GM10847 (cell line): ENCODE data around the gene OTUD7B.

Experiments
- POLR2A ChIP-seq: IDR thresholded peaks from 2 replicates; pipeline ENCODE4 v1.6.1; 2011; ENCODE audit not compliant: insufficient read length; ENCODE audit errors: extremely low read depth

OTUD7B gene

DNA sequence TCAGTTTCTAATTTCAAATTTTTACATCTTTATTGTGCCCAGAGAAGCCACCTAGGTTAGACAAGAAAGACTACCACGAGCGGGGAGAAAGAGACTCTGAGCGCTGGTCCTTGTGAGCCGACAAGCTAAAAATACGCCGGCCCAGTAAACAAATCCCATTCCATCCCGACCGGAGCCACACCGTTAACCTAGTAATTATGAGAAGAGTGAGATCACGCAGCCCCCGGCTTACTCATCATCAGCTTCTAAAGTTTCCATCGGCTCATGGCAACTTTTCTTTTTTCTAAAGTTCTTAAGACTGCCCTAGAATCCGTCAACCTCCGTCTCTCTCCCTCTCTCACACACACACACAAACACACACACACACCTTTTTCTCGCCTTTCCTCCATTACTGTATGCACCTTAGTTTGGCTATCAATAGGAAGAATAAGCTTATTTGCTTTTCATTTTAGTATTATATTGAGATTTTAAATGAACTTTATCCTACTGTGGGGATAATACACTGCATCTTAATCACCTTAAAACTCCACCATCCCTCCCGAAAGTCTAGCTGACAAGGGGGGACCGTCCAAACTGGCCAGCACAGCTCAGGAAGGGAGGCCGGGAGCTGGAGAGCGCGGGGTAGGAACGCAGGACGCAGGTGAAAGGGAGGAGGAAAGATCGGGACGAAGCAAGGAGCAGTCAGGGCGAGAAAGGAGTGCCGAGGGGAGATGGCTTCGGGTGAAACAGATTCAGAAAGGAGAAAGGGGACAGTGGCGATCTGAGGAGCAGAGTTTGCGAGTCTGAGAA is 728 bp downstream of the OTUD7B start:
- no peak for TF ChIP-seq POLR2A

DNA sequence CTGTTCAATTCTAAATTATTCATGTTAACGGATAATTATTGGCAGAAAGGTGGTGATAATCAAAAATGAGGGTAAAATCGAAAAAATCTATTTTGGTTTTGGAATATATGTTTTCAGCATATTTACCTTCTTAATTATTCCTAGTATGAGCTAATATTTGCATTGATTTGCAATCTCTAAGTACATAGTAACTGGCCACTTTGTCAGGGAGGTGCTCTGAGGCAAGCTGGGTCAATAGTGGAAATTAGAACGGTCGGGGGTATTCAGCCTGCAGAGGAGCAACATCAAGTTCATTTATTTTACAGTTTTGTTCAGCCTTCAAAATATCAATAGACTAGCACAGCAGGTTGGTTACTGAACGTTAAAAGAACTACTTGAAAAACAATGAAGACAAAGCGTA is 1.8 kb downstream of the OTUD7B start:
- TF ChIP-seq POLR2A, result no peak

DNA sequence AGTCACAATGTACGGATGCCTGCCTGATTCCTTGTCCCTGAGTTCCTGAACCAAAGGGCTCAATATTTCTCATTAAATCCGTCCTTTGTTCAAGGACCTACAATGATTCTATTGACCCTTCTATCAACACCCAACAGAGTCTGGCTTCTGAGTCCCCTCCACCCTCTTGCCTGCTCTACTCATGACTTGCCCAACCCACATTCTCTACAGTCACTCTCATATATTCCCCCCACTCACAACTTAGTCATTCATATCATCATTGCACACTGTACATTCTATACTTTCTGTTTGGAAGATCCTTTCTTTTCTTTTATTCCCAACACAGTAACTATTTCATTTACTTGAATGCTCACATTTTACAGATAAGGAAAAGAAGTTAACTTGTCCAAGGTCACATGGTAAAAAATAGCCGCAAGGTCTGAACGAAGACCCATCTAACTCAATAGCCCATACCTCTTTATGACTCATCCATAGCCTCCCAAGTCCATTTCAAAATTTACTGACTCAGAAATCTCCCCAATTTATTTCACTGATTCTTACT is 3.6 kb downstream of the OTUD7B start:
- no peak for TF ChIP-seq POLR2A

DNA sequence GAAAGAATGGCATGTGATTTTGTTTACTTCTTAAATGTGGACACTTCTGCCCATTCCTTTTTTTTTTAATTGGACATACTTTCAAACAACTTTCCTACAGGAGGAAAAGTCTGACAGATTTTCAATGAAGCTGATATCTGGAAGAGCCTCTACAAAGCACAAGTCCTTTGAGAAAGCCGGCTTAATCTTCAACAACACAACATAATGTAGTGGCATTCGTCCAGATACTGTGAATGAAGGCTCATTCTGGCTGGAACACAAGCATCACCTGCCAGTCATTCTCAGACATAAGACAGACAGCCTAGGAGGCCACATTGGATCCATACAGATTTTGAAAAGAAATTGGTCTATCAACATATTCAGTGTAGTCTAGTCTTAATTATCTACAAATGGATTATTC is 4.9 kb downstream of the OTUD7B start:
- no peak for TF ChIP-seq POLR2A

DNA sequence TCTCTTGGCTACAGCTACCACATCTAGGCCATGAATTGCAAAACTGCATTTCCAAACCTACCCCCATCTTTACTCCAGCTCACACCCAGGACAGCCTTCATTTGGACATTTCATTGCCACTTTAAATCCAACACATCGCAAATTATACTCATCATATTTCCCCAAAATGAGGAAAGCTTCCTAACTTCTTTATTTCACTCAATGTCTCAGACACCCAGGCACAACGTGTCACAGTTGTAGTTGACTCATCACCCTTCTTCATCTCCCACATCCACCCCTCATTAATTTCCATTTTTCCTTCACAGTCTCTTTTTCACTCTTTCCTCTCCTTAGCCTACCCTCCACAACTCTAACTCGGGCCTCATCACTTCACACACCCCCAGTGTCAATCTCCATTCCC is 6.7 kb downstream of the OTUD7B start:
- TF ChIP-seq POLR2A, result no peak

DNA sequence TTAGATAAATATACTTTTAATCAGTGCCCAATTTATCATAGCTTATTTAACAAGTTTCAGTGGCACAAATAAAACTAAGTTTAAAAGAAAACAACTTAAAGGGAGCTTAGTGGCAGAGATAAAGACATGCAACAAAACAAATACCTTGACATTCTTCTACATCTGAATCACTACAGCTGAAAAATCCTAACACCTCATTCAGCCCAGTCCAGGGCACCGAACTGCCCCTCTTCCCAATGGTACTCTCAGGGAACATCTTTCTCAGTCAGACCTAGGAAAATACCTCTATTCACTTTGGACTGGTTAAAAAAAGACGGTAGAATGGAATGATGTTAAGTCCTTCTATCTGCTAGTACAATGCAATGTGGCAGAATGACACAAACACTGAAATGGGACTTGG is 8.3 kb downstream of the OTUD7B start:
- TF ChIP-seq POLR2A, result no peak

DNA sequence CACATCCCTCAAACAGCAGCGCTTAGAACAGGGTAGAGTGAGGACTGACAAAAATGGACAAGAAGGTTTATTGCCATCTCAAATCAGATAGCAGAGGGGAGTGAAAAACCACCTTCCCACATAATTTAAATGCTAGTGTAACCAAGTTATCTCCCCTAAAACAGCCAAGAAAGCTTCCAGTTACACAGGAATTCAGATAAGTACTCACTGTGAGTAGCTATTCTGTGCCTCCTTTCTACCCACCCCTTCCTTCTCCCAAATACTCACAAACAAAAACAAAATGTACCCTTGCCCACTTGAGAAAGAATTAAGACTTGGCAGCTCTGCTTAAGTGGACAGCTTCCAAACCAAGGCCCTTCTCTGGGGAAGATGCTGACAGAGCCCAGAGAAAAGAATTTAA is 9.1 kb downstream of the OTUD7B start:
- no peak for TF ChIP-seq POLR2A

DNA sequence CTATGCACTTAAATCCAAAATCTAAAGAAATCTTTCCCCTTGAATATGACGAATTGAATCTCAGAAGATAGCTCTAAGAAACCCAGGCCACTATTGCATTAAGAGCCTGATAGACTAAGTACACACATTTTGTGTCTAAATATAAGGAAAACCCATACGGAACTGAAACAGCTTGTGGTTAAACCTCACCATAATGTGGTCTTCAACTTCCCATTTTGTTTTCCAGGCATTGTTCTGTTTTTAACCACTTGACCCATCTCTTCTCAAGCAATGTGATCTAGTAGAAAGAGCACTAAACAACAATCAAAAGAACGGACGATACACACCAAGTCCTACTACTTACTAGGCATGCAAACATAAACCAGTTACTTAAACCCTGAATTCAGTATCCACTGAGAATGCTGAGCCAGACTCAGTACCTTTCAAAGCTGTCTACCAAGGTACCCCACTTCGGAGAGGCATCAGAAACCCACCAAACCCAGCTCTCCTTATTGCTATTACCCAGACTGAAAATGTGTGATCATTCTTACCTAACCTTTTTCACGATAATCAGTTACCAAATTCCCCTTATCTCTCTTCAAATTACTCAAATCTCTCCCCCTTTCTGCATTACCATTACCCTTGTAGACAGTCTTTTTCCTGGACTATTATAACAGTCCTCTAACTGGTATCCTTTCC is 12.8 kb downstream of the OTUD7B start:
- no peak for TF ChIP-seq POLR2A

DNA sequence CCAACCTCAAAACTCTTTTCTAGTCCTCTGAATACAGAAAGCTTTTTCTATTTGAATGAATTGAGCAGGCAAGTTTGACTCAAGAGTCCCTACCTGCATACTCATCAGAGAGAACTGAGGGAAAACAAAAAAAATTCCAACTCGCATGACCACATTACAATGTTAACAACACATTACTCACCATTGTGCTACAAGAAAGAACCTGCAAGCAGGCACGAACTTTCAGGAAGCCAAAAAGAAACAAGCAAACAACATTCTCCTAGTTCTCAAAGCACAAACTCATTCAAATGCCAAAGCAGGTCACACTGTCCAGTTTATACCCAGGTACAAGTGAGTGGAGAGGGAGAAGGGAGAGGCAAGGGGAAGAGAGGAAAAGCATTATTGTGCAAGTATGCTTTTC is 14.6 kb downstream of the OTUD7B start:
- no peak for TF ChIP-seq POLR2A

DNA sequence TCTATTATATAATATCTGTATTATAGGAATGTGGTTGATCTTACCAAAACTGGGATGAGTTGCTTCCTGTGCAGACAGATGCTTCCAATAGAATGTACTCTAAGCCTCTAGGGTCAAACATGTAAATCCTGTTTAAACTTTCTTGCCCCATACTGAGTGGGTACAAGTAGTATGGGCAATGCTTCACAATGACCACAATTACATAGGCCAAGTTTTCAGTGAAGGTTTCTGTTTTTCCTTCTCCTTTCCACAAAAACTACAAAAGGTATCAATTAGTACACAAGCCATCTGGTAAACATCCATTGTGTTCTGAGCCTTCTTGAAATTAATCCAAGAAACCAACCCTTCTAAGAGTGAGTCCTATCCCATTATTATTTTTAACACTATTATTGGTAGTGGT is 16.8 kb downstream of the OTUD7B start:
- TF ChIP-seq POLR2A, result no peak

DNA sequence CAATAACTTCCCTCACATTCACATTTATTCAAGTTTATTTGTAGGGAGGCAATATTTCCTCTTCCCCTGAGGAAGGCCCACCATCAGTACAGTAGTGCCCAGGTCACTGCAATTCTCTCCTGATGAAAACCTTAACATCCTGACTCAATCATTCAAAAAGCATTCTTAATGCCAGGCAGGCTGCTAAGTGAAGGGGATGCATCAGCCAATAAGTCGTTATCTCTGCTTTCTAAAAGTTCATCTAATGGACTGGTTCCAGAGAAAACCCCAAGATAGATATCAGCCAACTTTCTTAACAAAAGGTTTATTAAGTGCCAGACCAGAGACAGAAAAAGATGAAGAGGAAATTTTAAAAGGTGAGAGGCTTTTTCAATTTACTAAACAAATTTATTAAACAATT is 17.3 kb downstream of the OTUD7B start:
- no peak for TF ChIP-seq POLR2A

DNA sequence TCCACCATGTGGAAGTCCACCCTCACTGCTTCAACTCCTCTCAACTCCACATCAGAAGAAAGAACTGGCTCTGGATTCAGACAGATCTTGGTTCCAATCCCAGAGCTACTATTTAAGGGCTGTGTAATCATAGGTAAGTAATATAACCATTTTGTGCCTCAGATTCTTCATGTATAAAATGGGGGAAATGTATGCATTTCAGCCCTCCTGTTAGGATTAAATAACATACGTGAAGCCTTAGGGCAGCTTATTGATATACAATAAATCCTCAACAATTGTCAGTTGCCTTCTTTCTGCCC is 23.3 kb downstream of the OTUD7B start:
- TF ChIP-seq POLR2A, result no peak

DNA sequence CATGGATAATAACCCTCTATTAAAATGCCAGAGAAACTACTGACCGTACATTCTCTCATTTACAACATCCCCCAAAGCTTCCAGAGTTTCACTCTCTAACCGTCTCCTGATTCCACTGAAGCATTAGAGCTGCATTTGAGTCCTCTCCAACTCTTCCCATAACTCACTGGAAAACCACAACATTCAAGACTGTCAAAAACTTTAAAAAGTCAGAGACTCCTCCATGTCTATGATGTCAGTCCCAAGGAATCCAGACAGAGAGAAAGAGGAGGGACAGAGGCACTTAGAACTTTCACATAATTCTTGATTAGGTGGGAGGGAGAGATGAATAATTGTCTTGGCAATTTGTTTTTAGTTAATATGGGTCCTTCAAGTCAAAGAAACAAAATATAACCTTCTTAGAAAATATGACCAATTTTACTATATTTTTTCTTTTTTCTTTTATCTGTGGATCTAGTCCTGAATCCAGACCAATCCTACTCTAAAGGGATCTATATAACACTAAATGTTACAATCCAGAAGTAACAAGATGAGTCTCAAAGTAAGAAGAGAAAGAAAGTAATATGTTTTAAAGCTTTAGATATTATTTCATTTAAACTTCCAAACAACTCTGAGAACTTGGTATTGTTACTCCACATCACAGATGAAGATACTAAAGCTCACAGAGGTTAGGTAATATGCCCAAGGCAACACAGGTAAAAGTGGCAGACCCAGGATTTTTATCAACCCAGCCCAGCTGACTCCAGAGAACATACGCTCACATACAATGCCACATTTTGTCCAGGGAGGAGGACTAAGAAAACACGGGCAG is 23.8 kb downstream of the OTUD7B start:
- TF ChIP-seq POLR2A, result no peak

DNA sequence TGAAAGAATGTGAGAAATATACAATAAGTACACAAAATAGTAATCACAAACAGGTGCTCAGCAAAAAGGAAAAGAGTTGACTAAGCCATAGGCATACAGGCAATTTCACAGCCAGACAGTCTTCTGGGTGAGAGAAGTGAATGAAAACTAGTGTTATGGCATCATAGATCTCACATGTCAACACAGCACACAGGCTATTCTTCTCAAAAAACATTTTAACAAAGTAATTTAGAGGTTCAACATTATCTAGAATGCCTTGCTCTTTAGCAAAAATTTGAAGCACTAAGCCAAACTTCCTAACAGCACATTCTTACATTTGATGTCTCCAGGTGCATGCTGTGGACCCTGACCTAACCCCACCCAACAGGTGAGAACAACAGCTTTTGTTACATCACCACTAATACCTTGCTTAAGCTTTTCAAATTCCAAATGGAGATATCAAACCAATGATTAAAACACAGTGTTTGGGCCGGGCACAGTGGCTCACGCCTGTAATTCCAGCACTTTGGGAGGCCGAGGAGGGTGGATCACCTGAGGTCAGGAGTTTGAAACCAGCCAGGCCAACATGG is 30.5 kb downstream of the OTUD7B start:
- no peak for TF ChIP-seq POLR2A

DNA sequence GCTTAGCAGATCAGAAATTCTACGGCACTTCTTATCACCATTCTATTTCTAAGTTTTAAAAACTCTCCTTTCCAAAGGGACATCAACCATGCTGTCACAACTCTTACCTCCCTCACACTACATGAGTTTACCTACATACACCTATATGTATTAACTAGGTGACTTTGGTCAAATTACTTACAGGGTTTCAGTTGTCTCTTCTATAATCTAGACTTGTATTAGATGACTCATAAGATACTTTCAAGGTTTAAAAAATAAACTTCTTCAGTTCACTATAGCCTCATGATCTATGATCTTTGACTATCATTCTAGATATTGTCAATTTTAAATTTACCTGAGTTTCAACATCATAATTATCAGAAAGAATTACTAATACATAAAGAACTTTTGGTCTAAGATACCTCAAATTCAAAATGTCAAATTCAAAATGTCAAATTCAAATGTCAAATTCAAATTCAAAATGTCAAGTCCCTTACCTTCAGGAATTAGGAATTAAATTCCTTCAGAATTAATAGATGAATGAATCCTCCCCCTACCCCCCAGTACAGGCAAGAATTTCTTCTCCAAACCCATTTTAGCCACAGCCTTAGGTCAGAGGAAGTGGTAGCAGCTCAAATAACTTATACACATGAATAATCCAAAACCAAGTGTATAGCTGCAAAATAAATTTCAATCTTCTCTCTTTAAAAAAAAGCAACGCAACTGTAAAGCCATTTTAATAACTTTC is 31.1 kb downstream of the OTUD7B start:
- TF ChIP-seq POLR2A, result no peak
